ENCODE results near the gene TSPAN1.
A peak's percentile ranks its signal among the peaks of the same experiment; 100 is the strongest.

Gene TSPAN1

GRCh38 chr1:46158312-46159281 lies 16.3 kb upstream of the TSPAN1 start:
- DNase-seq: no peak
- intact Hi-C loops (cut with DNase I): no loop called here

GRCh38 chr1:46159516-46159915 lies 15.4 kb upstream of the TSPAN1 start:
- intact Hi-C loops (cut with DNase I): no loop called here
- DNase-seq: no peak

GRCh38 chr1:46160212-46160611 lies 14.7 kb upstream of the TSPAN1 start:
- DNase-seq: no peak
- intact Hi-C loops (cut with DNase I): no loop called here

DNA sequence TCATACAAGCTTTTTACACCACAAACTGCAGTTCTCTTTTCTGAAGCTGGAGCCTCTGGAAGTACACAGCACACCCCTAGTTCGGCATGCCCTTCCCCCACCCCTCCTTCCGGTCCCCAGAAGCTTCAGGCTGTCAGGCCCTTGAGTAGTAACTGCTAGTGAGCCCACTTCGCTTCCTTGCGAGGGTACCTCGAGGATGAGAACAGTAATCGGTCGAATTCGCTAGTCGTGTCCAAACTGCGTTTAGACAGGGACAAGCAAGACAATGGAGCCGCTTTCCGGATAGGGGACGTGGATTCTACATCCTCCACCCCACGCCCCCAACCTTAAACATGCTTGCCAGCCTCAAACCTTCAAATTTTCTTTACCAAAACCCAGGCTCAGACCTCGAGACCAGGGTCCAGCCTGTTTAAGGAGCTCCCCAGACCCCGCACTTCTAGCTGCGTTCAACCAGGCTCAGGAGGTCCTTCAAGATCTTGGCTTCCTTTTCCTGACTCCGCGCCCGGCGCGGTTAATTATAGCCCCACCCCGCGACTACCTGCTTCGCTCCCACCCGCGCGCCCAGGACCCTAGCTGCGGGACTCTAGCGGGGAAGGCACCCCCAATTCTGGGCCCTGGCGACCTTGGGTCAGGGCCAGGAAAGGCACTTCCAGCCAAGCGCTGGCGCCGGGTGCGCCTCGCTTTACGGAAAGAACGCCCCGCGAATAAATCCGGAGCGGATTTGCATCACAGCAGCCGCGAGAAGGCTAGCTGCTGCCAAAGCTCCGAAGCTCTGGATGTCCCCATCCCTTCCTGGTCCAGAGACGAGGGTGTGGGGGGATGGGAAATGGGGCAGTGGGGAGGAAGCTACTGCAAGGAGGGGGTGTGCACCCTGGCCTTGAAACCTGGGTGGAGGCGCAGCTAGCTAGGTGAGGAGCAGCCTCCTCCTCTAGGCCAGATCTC lies 8.1 kb upstream of the TSPAN1 start:
- peak in 25 of 42 donors; percentile 18 to 55 (median 35) for DNase-seq
- intact Hi-C loops (cut with DNase I): no loop called here

- intact Hi-C loops (cut with DNase I): no loop called here
- DNase-seq: no peak
Observed at GRCh38 chr1:46168477-46168876, 6.4 kb upstream of the TSPAN1 start.

DNA sequence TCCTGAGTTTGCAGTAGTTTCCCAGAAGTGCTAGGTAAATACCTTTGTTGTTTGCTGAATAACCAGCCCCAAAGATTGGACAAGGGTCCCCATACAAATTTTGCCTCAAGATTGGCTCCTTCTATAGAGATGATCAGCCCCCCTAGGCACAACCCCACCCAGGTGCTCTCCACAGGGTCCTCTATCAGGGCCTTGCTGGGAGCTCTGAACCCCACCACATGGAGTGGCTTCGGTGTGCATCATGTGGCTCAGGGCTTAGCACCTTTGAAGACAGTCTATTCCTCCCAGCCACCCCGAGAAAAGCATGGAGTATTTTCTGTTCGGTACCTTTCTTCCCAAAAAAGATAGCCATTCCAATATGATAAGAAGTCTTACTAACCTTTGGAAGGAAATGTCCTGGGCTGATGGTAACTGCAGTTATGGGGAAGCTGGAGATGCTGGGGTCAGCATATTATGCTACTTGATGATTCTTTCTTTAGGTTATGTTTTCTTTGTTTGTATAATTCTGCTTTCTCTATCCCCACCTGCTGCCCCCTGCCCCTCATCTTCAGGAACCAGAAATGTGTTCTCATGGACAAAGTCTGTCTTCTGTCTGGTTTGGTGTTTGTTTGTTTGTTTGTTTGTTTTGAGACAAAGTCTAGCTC lies 5.0 kb upstream of the TSPAN1 start:
- intact Hi-C loops (cut with DNase I): loop anchor here (5.0 kb wide), 1 partner anchor 33 kb away; no protein-coding TSS in a partner anchor
- no peak for DNase-seq

DNA sequence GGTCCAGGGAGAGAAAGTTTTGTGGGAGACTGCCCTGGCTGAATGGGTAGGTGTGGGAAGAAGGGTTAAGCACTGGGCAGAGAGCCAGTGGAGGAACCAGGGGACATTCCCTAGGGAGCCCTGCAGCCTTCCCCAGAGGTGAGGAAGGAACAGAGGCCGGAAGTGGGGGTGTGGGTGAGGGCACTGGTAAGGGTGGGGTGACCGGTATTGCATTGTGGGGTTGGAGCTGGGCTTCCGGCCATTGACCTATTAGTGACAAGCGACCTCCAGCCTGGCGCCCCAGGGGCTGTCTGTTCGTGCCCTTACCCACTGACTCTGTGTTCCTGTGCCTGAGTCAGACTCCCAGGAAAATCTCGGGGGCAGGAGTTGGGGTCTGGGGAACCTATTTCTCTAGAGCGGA lies 3.5 kb upstream of the TSPAN1 start:
- DNase-seq: no peak
- intact Hi-C loops (cut with DNase I): loop anchor here (5.0 kb wide), 1 partner anchor 34 kb away; no protein-coding TSS in a partner anchor

GRCh38 chr1:46171871-46172270 lies 3.0 kb upstream of the TSPAN1 start:
- intact Hi-C loops (cut with DNase I): loop anchor here (5.0 kb wide), 1 partner anchor 35 kb away; no protein-coding TSS in a partner anchor
- DNase-seq: no peak

DNA sequence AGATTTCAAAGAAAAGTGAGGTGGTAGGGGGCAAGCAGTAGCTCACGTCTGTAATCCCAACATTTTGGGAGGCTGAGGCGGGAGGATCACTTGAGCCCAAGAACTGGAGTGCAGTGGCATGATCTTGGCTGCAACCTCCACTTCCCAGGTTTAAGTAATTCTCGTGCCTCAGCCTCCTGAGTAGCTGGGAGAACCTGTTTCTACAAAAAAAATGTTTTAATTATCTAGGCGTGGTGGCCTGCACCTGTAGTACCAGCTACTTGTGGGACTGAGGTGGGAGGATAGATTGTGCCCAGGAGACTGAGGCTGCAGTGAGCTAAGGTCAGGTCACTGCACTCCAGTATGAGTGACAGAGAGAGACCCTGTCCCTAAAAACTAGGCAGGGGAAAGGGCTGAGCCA lies 2.6 kb upstream of the TSPAN1 start:
- intact Hi-C loops (cut with DNase I): loop anchor here (5.0 kb wide), 1 partner anchor 35 kb away; no protein-coding TSS in a partner anchor
- no peak for DNase-seq

DNA sequence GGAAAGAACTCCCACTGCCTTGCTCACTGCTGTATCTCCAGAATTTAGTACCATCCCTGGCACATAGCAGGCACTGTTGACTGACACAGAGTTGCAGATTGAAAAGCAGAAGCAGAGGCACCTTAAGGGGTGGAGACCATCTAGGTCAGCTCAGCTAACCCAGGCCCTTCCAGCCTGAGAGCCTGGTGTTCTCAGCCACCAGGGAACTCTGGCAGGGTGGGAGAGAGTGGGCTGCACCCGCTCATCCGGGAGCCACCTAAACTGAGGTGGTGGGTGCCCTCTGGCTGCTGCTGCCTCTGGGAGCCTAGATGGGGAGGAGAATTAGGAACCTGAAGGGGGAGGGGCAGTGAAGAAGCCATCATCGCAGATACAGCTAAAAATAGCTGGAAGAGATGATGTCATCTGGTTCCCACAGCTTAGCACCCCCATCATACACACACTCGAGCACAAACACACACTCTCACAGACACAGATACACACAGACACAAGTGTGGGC lies 1.5 kb upstream of the TSPAN1 start:
- intact Hi-C loops (cut with DNase I): loop anchor here (5.0 kb wide), 1 partner anchor 36 kb away; no protein-coding TSS in a partner anchor

DNA sequence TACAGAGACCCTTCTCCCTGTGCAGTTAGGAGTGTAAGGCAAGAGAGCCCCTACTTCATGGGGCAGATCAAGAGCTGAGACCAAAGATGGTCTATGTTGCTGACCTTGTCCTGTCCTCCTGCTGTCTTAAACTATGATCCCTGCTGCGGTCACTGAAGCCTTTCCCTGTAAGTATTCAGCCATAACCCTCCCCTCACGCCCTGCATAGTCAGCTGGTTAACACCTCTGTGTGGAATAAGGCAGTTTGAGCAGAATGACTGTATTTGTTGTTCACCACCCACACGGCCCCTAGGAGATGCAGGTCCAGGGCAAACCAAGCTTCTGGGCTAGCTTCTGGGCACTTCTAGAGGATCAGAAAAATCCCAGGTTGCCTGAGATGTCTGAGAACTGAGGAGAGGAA lies 356 bp downstream of the TSPAN1 start:
- intact Hi-C loops (cut with DNase I): no loop called here
- no peak for DNase-seq

More for the DNA sequence above, 1.5 kb upstream of the TSPAN1 start:
- peak in 40 of 42 donors; percentile 27 to 88 (median 62) for DNase-seq

DNA sequence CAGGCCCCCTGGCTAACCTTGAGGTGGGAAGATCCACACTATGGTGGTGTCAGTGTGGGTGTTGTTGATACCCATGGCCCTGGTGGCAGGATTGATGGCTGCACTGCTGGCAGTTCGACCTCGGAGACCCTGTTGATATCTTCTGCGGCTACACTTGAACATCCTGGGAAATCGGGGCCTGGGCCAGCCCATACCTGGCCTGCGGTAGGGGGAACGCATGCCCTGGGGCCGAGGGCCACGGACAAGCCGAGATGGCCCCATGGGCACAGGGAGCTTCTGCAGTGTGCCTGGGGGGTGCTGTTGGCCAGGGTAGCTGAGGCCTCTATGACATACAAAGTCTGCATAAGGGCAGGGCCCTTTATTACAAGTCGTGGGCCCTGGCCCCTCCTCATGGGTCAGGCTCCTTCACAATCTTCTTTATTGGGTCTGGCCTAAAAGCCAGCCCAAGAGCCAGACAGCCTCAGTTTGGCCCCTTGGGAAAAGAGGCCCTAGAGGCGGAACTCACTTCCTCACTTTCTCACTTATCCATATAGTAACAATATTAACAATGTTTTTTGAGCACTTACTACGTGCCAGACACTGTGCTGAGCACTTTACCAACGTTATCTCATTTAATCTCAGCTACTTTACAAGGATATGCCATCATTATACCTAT lies 1.5 kb downstream of the TSPAN1 start, which contains the start of gene P3R3URF:
Gene P3R3URF (minus strand): TSS at position 278 of the 655 bp plus-strand sequence. CDS start 17 bp downstream, at position 261.
- intact Hi-C loops (cut with DNase I): no loop called here
- DNase-seq: no peak

- intact Hi-C loops (cut with DNase I): loop anchor here (2.0 kb wide), 2 partner anchors 43 to 143 kb away; no protein-coding TSS in a partner anchor
- peak; percentile 63 to 95 (median 84) for DNase-seq
Observed at GRCh38 chr1:46179138-46180081, 4.5 kb downstream of the TSPAN1 start.

- intact Hi-C loops (cut with DNase I): loop anchor here (2.0 kb wide), 1 partner anchor 143 kb away; no protein-coding TSS in a partner anchor
- DNase-seq: peak in 26 of 42 donors; percentile 28 to 78 (median 52)
Observed at GRCh38 chr1:46180082-46180616, 5.3 kb downstream of the TSPAN1 start.

GRCh38 chr1:46181343-46182260 lies 6.7 kb downstream of the TSPAN1 start:
- intact Hi-C loops (cut with DNase I): loop anchor here (2.0 kb wide), 1 partner anchor 145 kb away; no protein-coding TSS in a partner anchor
- no peak for DNase-seq
